Testis (tissue), 2 donors: ENCODE results near the gene KAT6B.

Experiments
- CTCF ChIP-seq, 3 experiments: fragments of 450-650 bp in 2 of 3; fragments of 200-600 bp in 1 of 3; sonication (generic) in 1 of 3; IDR thresholded peaks; one replicate each; pipeline ENCODE4 v1.5.1; 2016 to 2019; ENCODE audit warnings: antibody characterized with exemption in 3 of 3, mild to moderate bottlenecking in 2 of 3, moderate library complexity in 1 of 3
- POLR2A ChIP-seq: fragments of 450-650 bp; IDR thresholded peaks from one replicate; pipeline ENCODE4 v1.6.1; 2017; ENCODE audit warnings: antibody characterized with exemption, mild to moderate bottlenecking, moderate library complexity

GRCh38 chr10:74937266-74937856 lies 111.0 kb downstream of the KAT6B start:
- TF ChIP-seq CTCF (IDR thresholded peaks at IDR 0.05) (no peak), POLR2A (no peak)
